HepG2 (cell line): ENCODE results near the gene CRKL. TPM values are rescaled to one million over a fixed set of nuclear protein-coding genes. Genes with fewer than 3 reads are reported as not detected.

ENCODE experiments used
- ATAC-seq: fragments of 200-7000 bp; cut with Tn5 transposase; 3 replicates; pipeline ENCODE4 v1.9.1; 2020; ENCODE audit warnings: mild to moderate bottlenecking, moderate library complexity
- BruUV-seq: library from RNA; stranded (reverse); fragments of 400-500 nt; replicated peaks from 2 replicates; lab custom pipeline; 2021; lab: Mats Ljungman, UMichigan
- CTCF ChIA-PET: fragments of 300-600 bp; formaldehyde crosslinking; extraction: SDS; loops from one replicate; lab custom pipeline; 2021; ENCODE audit warnings: low total read pairs, inconsistent platforms, low intra/inter-chr PET ratio; lab: Yijun Ruan, JAX
- POLR2A ChIA-PET: fragments of 350-600 bp; sonication (Branson Sonifier 250); formaldehyde crosslinking; loops from one replicate; lab custom pipeline; 2020; ENCODE audit warnings: antibody characterized with exemption, inconsistent platforms; lab: Yijun Ruan, JAX
- DNase-seq: peaks from one replicate; pipeline ENCODE4 v3.0.0-alpha.2; 2015; ENCODE audit warnings: low spot score
- FAIRE-seq: peaks from 3 replicates; lab custom pipeline; 2011; peaks lifted over from hg19 to GRCh38; lab: Jason Lieb, UNC
- H2AFZ ChIP-seq: one replicate; pipeline ENCODE4 v1.6.1; 2011; ENCODE audit warnings: low read length, inconsistent platforms
- H3K27ac ChIP-seq: fragments of 300-600 bp; 3 replicates; pipeline ENCODE4 v1.8.0; 2011; ENCODE audit warnings: mixed run types, mild to moderate bottlenecking, mixed read lengths, low read length, inconsistent platforms; ENCODE audit not compliant: insufficient read depth; ENCODE audit errors: extremely low read length
- H3K27me3 ChIP-seq, 2 experiments: fragments of 200-600 bp in 1 of 2; 2 replicates in 1 of 2; 3 replicates in 1 of 2; pipeline versions ENCODE4 v1.6.0 to v1.8.0; 2011; ENCODE audit warnings: low read length in 2 of 2, mild to moderate bottlenecking in 2 of 2, moderate library complexity in 2 of 2, inconsistent platforms in 1 of 2; ENCODE audit not compliant: insufficient read depth in 2 of 2, control insufficient read depth in 1 of 2
- H3K36me3 ChIP-seq, 2 experiments: fragments of 200-600 bp in 1 of 2; replicated peaks in 1 of 2; 2 replicates in 1 of 2; 3 replicates in 1 of 2; pipeline versions ENCODE4 v1.5.1 to v1.8.0; 2011; ENCODE audit warnings: low read length in 2 of 2, inconsistent platforms in 1 of 2; ENCODE audit not compliant: insufficient read depth in 2 of 2, control insufficient read depth in 1 of 2
- H3K4me1 ChIP-seq: 2 replicates; pipeline ENCODE4 v1.5.1; 2012; ENCODE audit warnings: low read length, inconsistent platforms; ENCODE audit not compliant: insufficient read depth
- H3K4me2 ChIP-seq: 2 replicates; pipeline ENCODE4 v1.6.0; 2011; ENCODE audit warnings: low read depth, low read length, inconsistent platforms
- H3K4me3 ChIP-seq, 3 experiments: fragments of 200-600 bp in 1 of 3; sonication (generic), shearing (Covaris generic) in 1 of 3; replicated peaks in 1 of 3; 2 replicates each; pipeline ENCODE4 v1.5.1; 2011 to 2016; ENCODE audit warnings: low read length in 3 of 3, inconsistent platforms in 2 of 3, low read depth in 2 of 3, mild to moderate bottlenecking in 2 of 3, control low read depth in 1 of 3, mixed read lengths in 1 of 3; ENCODE audit not compliant: insufficient read depth in 1 of 3
- H3K79me2 ChIP-seq: one replicate; pipeline ENCODE4 v1.6.1; 2011; ENCODE audit warnings: low read length, inconsistent platforms; ENCODE audit not compliant: insufficient read depth
- H3K9ac ChIP-seq: 2 replicates; pipeline ENCODE4 v1.6.0; 2011; ENCODE audit warnings: mild to moderate bottlenecking, low read depth, low read length, inconsistent platforms; ENCODE audit not compliant: insufficient read depth
- H3K9me3 ChIP-seq: 2 replicates; pipeline ENCODE4 v1.5.1; 2012; ENCODE audit warnings: mild to moderate bottlenecking, low read length
- H4K20me1 ChIP-seq: 2 replicates; pipeline ENCODE4 v1.6.0; 2011; ENCODE audit warnings: inconsistent platforms, mild to moderate bottlenecking, low read length, moderate library complexity; ENCODE audit not compliant: insufficient read depth
- AKNA ChIP-seq: sonication (generic); formaldehyde crosslinking; IDR thresholded peaks from 2 replicates; pipeline ENCODE4 v1.4.0; 2020; ENCODE audit warnings: missing genetic modification reagents, borderline replicate concordance
- MAFF ChIP-seq: IDR thresholded peaks from 2 replicates; pipeline ENCODE4 v1.6.1; 2011; ENCODE audit warnings: low read depth, low read length, improper control_type of control experiment
- WGBS: methylation state at CpG from one replicate; pipeline ENCODE4 v1.1.6; 2017; ENCODE audit warnings: low lambda C conversion rate; 5-methylcytosine and 5-hydroxymethylcytosine counted together
- in situ Hi-C: cut with HindIII; loops from 2 replicates; pipeline ENCODE4 v1.10.0; 2017; ENCODE audit warnings: low pct_unique_long_range_greater_than_20kb; ENCODE audit not compliant: extremely low pct_ligation_motif_present
- intact Hi-C: fragments of 100-400 bp; cut with micrococcal nuclease; formaldehyde crosslinking; loops from one replicate; pipeline ENCODE4 v1.10.0; 2022; ENCODE audit not compliant: unreplicated experiment
- polyA plus RNA-seq, 8 experiments: library from polyadenylated mRNA; depleted of rRNA in 3 of 8; stranded (reverse) in 7 of 8; unstranded in 1 of 8; fragments of >200 nt; fragmentation: Illumina TruSeq in 4 of 8; extraction: Trizol in 4 of 8; gene quantifications; 2 replicates each; pipeline versions ENCODE4 v1.2.1 to v1.2.3, GENCODE V29; 2011 to 2016; ENCODE audit warnings: low read depth in 4 of 8, missing spikeins in 1 of 8, mixed read lengths in 1 of 8; ENCODE audit not compliant: insufficient read depth in 1 of 8
- total RNA-seq, 5 experiments: library from RNA; depleted of rRNA; stranded (reverse); fragments of >200 nt; fragmentation: Illumina TruSeq; extraction: Trizol; gene quantifications; 2 replicates each; pipeline ENCODE4 v1.2.3, GENCODE V29; 2016; ENCODE audit warnings: low read depth in 1 of 5

CRKL gene
- total and polyA plus RNA-seq, 2 of the 13 experiments (the other 11 are each of a cell fraction or from before 2014, with no cell fraction given) = 37.4 to 60.6 TPM

GRCh38 chr22:20882855-20883254, 34.4 kb upstream of the CRKL start:
- FAIRE-seq = no peak

More at GRCh38 chr22:20882855-20883254, 34.4 kb upstream of the CRKL start:
- Histone ChIP-seq H4K20me1 (no peaks in the 10 kb centered on the region), H3K4me1 (peaks cover 30% of the 10 kb centered on the region), H3K79me2 (no peaks in the 10 kb centered on the region), H3K4me2 (no peak overlapping the region), H3K36me3 (peaks cover 11 to 40% of the 10 kb centered on the region in 2 experiments), H3K27me3 (no peaks in the 10 kb centered on the region), H3K9ac (no peak overlapping the region), H3K27ac (no peak overlapping the region), H3K4me3 (no peak overlapping the region), H3K9me3 (no peaks in the 10 kb centered on the region), H2AFZ (no peak overlapping the region)
- ChIA-PET POLR2A (no interaction called here), CTCF (no interaction called here)
- in situ Hi-C loops (no loop called here), intact Hi-C loops (no loop called here)
- no TSS peak for BruUV-seq
- 92% methylated on average over 6 of the region's 6 CpGs for WGBS
- TF ChIP-seq AKNA (CRISPR knock-in tag) (no peak), MAFF (no peak)
- DNase-seq (no peak), ATAC-seq (no peak)
